H9 (cell line): ENCODE results near the gene GNA15. TPM values are rescaled to one million over a fixed set of nuclear protein-coding genes. Genes with fewer than 3 reads are reported as not detected.

Experiments used
- DNase-seq: peaks from one replicate; pipeline ENCODE4 v3.0.0-alpha.2; 2017
- H2AFZ ChIP-seq: one replicate; pipeline ENCODE4 v1.6.1; 2013; ENCODE audit warnings: mild to moderate bottlenecking, low read length, control low read depth, moderate library complexity
- H2AK5ac ChIP-seq: 2 replicates; pipeline ENCODE4 v1.6.1; 2013; ENCODE audit warnings: low read length, control low read depth, mixed read lengths; ENCODE audit not compliant: insufficient read length
- H2BK120ac ChIP-seq: one replicate; pipeline ENCODE4 v1.6.1; 2013; ENCODE audit warnings: low read depth, mild to moderate bottlenecking, low read length, control low read depth, inconsistent platforms; ENCODE audit not compliant: poor library complexity, severe bottlenecking
- H2BK12ac ChIP-seq: 2 replicates; pipeline ENCODE4 v1.6.1; 2013; ENCODE audit warnings: low read length, control low read depth, mixed read lengths, low read depth; ENCODE audit not compliant: insufficient read length
- H2BK15ac ChIP-seq: 2 replicates; pipeline ENCODE4 v1.6.1; 2013; ENCODE audit warnings: low read depth, low read length, control low read depth
- H2BK20ac ChIP-seq: one replicate; pipeline ENCODE4 v1.6.1; 2013; ENCODE audit warnings: low read depth, mild to moderate bottlenecking, low read length, control low read depth, inconsistent platforms; ENCODE audit not compliant: poor library complexity, severe bottlenecking
- H2BK5ac ChIP-seq: 2 replicates; pipeline ENCODE4 v1.6.1; 2013; ENCODE audit warnings: low read length, control low read depth, mixed read lengths; ENCODE audit not compliant: insufficient read length
- H3K14ac ChIP-seq: 2 replicates; pipeline ENCODE4 v1.6.1; 2013; ENCODE audit warnings: low read length, control low read depth; ENCODE audit not compliant: insufficient read depth
- H3K18ac ChIP-seq: 2 replicates; pipeline ENCODE4 v1.6.1; 2013; ENCODE audit warnings: low read depth, mild to moderate bottlenecking, mixed read lengths, low read length, control low read depth; ENCODE audit not compliant: insufficient read length
- H3K23ac ChIP-seq: 2 replicates; pipeline ENCODE4 v1.6.1; 2013; ENCODE audit warnings: low read length, control low read depth, mixed read lengths, low read depth; ENCODE audit not compliant: insufficient read length
- H3K23me2 ChIP-seq: 2 replicates; pipeline ENCODE4 v1.6.1; 2013; ENCODE audit warnings: low read depth, mild to moderate bottlenecking, mixed read lengths, low read length, control low read depth; ENCODE audit not compliant: insufficient read length, poor library complexity, severe bottlenecking
- H3K27ac ChIP-seq: 2 replicates; pipeline ENCODE4 v1.5.1; 2013; ENCODE audit warnings: low read length, control low read depth, mixed read lengths, low read depth; ENCODE audit not compliant: insufficient read length
- H3K27me3 ChIP-seq: 2 replicates; pipeline ENCODE4 v1.6.1; 2013; ENCODE audit warnings: low read length, control low read depth, inconsistent platforms; ENCODE audit not compliant: insufficient read depth
- H3K4ac ChIP-seq: 2 replicates; pipeline ENCODE4 v1.6.1; 2013; ENCODE audit warnings: low read depth, mild to moderate bottlenecking, control low read depth, inconsistent platforms, low read length, moderate library complexity
- H3K4me1 ChIP-seq: 2 replicates; pipeline ENCODE4 v1.6.1; 2013; ENCODE audit warnings: low read length, control low read depth, inconsistent platforms; ENCODE audit not compliant: insufficient read depth
- H3K4me2 ChIP-seq: 2 replicates; pipeline ENCODE4 v1.6.1; 2013; ENCODE audit warnings: low read length, control low read depth, mixed read lengths; ENCODE audit not compliant: insufficient read length, insufficient read depth
- H3K56ac ChIP-seq: 2 replicates; pipeline ENCODE4 v1.6.1; 2013; ENCODE audit warnings: low read depth, mild to moderate bottlenecking, mixed read lengths, low read length, control low read depth; ENCODE audit not compliant: insufficient read length
- H3K79me1 ChIP-seq: 2 replicates; pipeline ENCODE4 v1.6.1; 2013; ENCODE audit warnings: low read depth, mild to moderate bottlenecking, moderate library complexity, low read length, control low read depth, inconsistent platforms; ENCODE audit not compliant: insufficient read depth, poor library complexity, severe bottlenecking
- H3K79me2 ChIP-seq: 2 replicates; pipeline ENCODE4 v1.6.1; 2013; ENCODE audit warnings: low read length, control low read depth, inconsistent platforms; ENCODE audit not compliant: insufficient read depth
- H3K9ac ChIP-seq: 2 replicates; pipeline ENCODE4 v1.6.1; 2013; ENCODE audit warnings: low read length, control low read depth, mixed read lengths; ENCODE audit not compliant: insufficient read length; ENCODE audit errors: extremely low read depth
- H3K9me3 ChIP-seq: one replicate; pipeline ENCODE4 v1.6.1; 2013; ENCODE audit warnings: low read depth, low read length, inconsistent platforms; ENCODE audit not compliant: control insufficient read depth
- H3T11ph ChIP-seq: one replicate; pipeline ENCODE4 v1.6.1; 2013; ENCODE audit warnings: mild to moderate bottlenecking, low read length, control low read depth, inconsistent platforms
- H4K20me1 ChIP-seq: one replicate; pipeline ENCODE4 v1.6.1; 2013; ENCODE audit not compliant: control insufficient read depth, insufficient read length, insufficient read depth
- H4K5ac ChIP-seq: 2 replicates; pipeline ENCODE4 v1.6.1; 2013; ENCODE audit warnings: low read depth, mild to moderate bottlenecking, mixed read lengths, low read length, control low read depth; ENCODE audit not compliant: insufficient read length
- H4K8ac ChIP-seq: replicated peaks from 2 replicates; pipeline ENCODE4 v1.6.1; 2013; ENCODE audit warnings: low read length, control low read depth, mixed read lengths, low read depth; ENCODE audit not compliant: insufficient read length
- H4K91ac ChIP-seq: 2 replicates; pipeline ENCODE4 v1.6.1; 2013; ENCODE audit warnings: low read depth, mild to moderate bottlenecking, moderate library complexity, mixed read lengths, low read length, control low read depth; ENCODE audit not compliant: insufficient read length
- H3K27ac Mint-ChIP-seq, 3 experiments: 2 replicates in 2 of 3; 3 replicates in 1 of 3; pipeline ENCODE4 v1.8.0; 2020 to 2021; ENCODE audit warnings: mixed read lengths in 3 of 3, mild to moderate bottlenecking in 1 of 3, moderate library complexity in 1 of 3
- H3K27me3 Mint-ChIP-seq: 2 replicates; pipeline ENCODE4 v1.8.0; 2021; ENCODE audit warnings: low read depth, mild to moderate bottlenecking, moderate library complexity, mixed read lengths
- H3K36me3 Mint-ChIP-seq, 3 experiments: 2 replicates in 2 of 3; 3 replicates in 1 of 3; pipeline ENCODE4 v1.8.0; 2020 to 2021; ENCODE audit warnings: low read depth in 3 of 3, mixed read lengths in 3 of 3; ENCODE audit not compliant: insufficient read depth in 1 of 3
- H3K4me1 Mint-ChIP-seq, 2 experiments: 2 replicates each; pipeline ENCODE4 v1.8.0; 2020; ENCODE audit warnings: mixed read lengths in 2 of 2
- H3K4me3 Mint-ChIP-seq, 2 experiments: 2 replicates in 1 of 2; 3 replicates in 1 of 2; pipeline ENCODE4 v1.8.0; 2020 to 2021; ENCODE audit warnings: mild to moderate bottlenecking in 2 of 2, mixed read lengths in 2 of 2, moderate library complexity in 1 of 2
- H3K9me3 Mint-ChIP-seq, 2 experiments: 2 replicates in 1 of 2; 3 replicates in 1 of 2; pipeline ENCODE4 v1.8.0; 2020; ENCODE audit warnings: mild to moderate bottlenecking in 2 of 2, mixed read lengths in 2 of 2, moderate library complexity in 1 of 2
- WGBS: extraction: QIAGEN DNeasy Blood & Tissue Kit; methylation state at CpG from one replicate; pipeline ENCODE4 v1.1.7; 2013; ENCODE audit warnings: missing lambda C conversion rate, low lambda C conversion rate, mixed read lengths; ENCODE audit not compliant: insufficient read length; ENCODE audit errors: extremely low coverage; 5-methylcytosine and 5-hydroxymethylcytosine counted together
- total RNA-seq: library from RNA; stranded (reverse); gene quantifications from 2 replicates; pipeline ENCODE4 v1.2.1, GENCODE V29; 2021
- TF ChIP-seq, protein P1 (sequence below): fragments of 200-600 bp; sonication (generic); conservative IDR thresholded peaks from 3 replicates; pipeline ENCODE4 v1.8.0; 2021; ENCODE audit warnings: antibody characterized with exemption, mild to moderate bottlenecking

GNA15 gene
- total RNA-seq, 1 experiment from 2014 or later, result not detected

GRCh38 chr19:3196933-3197205 lies 61.0 kb downstream of the GNA15 start:
- Mint-ChIP-seq H3K27me3 (no peaks in the 10 kb centered on the region), H3K4me1 (no peaks in the 10 kb centered on the region), H3K36me3 (peaks cover 5 to 26% (median 24%) of the 10 kb centered on the region in 3 experiments; a peak in 6 of 7 replicates), H3K27ac (no peak overlapping the region), H3K9me3 (no peaks in the 10 kb centered on the region), H3K4me3 (no peak overlapping the region)
- no peak overlapping the region for H3K18ac ChIP-seq
- no peak overlapping the region for H4K91ac ChIP-seq
- H4K8ac ChIP-seq, result no peak overlapping the region
- no peaks in the 10 kb centered on the region for H3K27me3 ChIP-seq
- WGBS, result no CpG with 5 or more reads among the region's 14 CpGs
- no peak overlapping the region for H2BK20ac ChIP-seq
- no peak overlapping the region for H4K5ac ChIP-seq
- no peak overlapping the region for H2BK5ac ChIP-seq
- no peak overlapping the region for H3K4me2 ChIP-seq
- no peak for DNase-seq
- no peak overlapping the region for H3K9ac ChIP-seq
- no peak overlapping the region for H3T11ph ChIP-seq
- no peak overlapping the region for H2AFZ ChIP-seq
- no peak overlapping the region for H3K27ac ChIP-seq
- H2BK15ac ChIP-seq, result no peak overlapping the region
- H2AK5ac ChIP-seq, result no peak overlapping the region
- H2BK12ac ChIP-seq, result no peak overlapping the region
- H3K14ac ChIP-seq, result no peak overlapping the region
- no peak overlapping the region for H3K56ac ChIP-seq
- no peaks in the 10 kb centered on the region for H3K4me1 ChIP-seq
- no peaks in the 10 kb centered on the region for H3K9me3 ChIP-seq
- H3K23me2 ChIP-seq, result no peaks in the 10 kb centered on the region
- no peaks in the 10 kb centered on the region for H4K20me1 ChIP-seq
- no peak overlapping the region for H2BK120ac ChIP-seq
- H3K4ac ChIP-seq, result no peak overlapping the region
- no peak overlapping the region for H3K23ac ChIP-seq
- no peaks in the 10 kb centered on the region for H3K79me2 ChIP-seq
- TF ChIP-seq, protein P1, sequence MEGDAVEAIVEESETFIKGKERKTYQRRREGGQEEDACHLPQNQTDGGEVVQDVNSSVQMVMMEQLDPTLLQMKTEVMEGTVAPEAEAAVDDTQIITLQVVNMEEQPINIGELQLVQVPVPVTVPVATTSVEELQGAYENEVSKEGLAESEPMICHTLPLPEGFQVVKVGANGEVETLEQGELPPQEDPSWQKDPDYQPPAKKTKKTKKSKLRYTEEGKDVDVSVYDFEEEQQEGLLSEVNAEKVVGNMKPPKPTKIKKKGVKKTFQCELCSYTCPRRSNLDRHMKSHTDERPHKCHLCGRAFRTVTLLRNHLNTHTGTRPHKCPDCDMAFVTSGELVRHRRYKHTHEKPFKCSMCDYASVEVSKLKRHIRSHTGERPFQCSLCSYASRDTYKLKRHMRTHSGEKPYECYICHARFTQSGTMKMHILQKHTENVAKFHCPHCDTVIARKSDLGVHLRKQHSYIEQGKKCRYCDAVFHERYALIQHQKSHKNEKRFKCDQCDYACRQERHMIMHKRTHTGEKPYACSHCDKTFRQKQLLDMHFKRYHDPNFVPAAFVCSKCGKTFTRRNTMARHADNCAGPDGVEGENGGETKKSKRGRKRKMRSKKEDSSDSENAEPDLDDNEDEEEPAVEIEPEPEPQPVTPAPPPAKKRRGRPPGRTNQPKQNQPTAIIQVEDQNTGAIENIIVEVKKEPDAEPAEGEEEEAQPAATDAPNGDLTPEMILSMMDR, result no peak
- peaks cover 4% of the 10 kb centered on the region for H3K79me1 ChIP-seq
